ENCODE measurements around the gene PEF1.
"Not testable (repeated sequence)": the region's sequence is repeated elsewhere in the genome, so short reads cannot be mapped to it uniquely, and the experiment has no call there.

The PEF1 gene

GRCh38 chr1:31609514-31610118 lies 35.1 kb downstream of the PEF1 start:
- DNase-seq (ENCODE audit: low read depth in 2 of 2) = no peak

DNA sequence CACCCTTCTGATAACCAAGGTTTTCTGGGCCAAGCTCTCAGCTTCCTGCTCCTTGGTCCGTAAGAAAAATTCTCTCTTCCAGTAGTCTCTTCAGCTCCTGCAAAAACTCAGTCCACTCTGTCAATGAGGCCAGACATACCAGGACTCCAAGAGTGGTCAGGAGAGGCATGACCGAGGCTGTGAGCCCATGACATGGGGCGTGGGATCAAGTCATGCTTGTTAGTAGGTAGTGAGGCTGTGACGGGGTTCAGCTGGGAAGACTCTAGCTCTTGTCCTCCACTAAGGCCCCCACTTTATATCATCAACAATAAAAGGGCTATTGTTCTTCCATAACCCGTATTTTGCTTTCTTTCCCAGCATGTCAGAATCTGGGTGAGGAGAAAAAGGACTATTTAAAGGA lies 37.3 kb downstream of the PEF1 start:
- no peak for DNase-seq (ENCODE audit: low read depth in 2 of 2)

GRCh38 chr1:31605908-31606427 lies 38.7 kb downstream of the PEF1 start:
- DNase-seq (ENCODE audit: low read depth in 2 of 2) = no peak

- no peak for DNase-seq (ENCODE audit: low read depth in 2 of 2)
Measured at GRCh38 chr1:31602081-31602480, 42.6 kb downstream of the PEF1 start.

DNA sequence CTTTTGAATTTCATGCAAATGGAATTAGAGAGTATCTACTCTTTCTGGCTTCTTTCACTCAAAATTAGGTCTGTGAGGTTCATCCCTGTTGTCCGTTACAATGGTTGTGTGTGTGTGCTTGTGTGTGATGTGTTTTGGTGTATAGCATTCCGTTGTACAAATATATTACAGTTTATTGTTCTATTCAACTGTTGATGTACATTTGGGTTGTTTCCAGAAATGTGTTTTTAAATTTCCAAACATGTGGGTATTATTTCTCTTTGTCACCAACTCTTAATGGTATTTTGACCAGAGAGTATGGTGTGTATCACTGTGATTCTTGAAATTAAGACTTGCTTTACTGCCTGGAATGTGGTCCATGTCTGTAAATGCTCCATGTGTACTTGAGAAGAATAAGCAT lies 44.0 kb downstream of the PEF1 start:
- no peak for DNase-seq (ENCODE audit: low read depth in 2 of 2)

DNA sequence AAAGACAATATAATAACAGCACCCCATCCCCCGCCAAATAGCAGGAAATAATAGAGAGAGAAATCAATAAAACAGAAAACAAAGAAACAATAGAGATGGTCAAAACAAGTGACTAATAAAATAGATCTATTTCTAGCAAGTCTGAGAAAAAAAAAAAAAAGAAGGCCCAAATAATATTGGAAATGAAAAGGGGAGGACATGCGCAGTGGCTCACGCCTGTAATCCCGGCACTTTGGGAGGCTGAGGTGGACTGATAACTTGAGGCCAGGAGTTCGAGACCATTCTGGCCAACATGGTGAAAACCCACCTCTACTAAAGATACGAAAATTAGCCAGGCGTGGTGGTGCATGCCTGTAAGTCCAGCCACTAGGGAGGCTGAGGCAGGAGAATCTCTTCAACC lies 45.7 kb downstream of the PEF1 start:
- no peak for DNase-seq (ENCODE audit: low read depth in 2 of 2)

- no peak for DNase-seq (ENCODE audit: low read depth in 2 of 2)
Measured at GRCh38 chr1:31596737-31597097, 48.0 kb downstream of the PEF1 start.

- no peak for DNase-seq (ENCODE audit: low read depth in 2 of 2)
Measured at GRCh38 chr1:31595836-31596736, 48.6 kb downstream of the PEF1 start.

GRCh38 chr1:31593770-31594632 lies 50.7 kb downstream of the PEF1 start:
- peak in 1 of 2 donors; percentile 24 for DNase-seq (ENCODE audit: low read depth in 2 of 2)

- DNase-seq (ENCODE audit: low read depth in 2 of 2) = no peak
Measured at GRCh38 chr1:31593136-31593665, 51.5 kb downstream of the PEF1 start.

DNA sequence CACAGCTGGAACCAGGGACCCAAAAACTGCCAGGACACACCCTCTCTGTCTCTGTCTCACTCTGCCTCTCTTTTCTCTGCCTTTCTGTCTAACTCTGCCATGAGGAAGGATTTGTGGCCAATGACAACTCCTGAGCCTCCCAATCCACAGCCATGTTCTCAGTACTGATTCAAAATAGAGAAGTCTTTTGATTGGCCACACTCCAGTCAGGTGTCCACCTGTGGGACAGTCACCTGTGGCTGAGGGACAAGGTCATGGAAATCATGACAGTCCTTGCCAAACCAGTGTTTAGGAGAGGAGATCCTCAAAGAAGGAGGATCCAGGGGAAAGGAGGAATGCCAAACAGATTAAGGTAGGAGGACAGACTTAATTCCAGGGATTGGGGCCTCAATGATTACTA lies 52.5 kb downstream of the PEF1 start:
- no peak for DNase-seq (ENCODE audit: low read depth in 2 of 2)

DNA sequence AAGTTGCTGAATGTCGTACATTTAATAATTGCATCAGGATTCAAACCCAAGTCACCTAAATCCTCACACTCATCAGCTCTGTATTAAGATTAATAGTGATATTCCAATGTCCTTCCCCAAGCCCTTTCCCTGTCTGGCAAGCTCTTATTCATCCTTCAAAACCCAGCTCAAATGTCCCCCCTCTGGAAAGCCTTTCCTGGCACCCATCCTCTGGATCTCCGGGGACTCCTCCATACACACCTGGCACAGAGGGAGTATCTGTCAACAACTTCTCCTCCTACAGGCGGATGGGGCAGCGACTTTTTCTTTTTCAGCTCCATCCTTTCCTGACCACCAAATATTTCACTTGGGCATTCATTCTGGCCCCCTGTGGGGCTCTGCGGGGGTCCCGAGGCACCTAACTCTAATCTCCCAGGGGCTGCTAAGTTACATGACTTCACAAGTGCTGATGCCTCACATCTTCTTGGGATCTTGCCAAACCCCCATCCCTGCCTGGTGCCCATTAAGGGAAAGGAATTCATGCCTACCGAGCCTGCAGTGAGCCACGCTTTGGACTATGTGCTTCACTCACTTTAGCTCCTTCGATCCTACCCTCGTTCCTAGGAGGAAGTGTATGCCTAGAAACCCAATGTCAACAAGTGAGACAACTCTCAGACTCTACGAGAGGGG lies 53.1 kb downstream of the PEF1 start:
- no peak for DNase-seq (ENCODE audit: low read depth in 2 of 2)

DNA sequence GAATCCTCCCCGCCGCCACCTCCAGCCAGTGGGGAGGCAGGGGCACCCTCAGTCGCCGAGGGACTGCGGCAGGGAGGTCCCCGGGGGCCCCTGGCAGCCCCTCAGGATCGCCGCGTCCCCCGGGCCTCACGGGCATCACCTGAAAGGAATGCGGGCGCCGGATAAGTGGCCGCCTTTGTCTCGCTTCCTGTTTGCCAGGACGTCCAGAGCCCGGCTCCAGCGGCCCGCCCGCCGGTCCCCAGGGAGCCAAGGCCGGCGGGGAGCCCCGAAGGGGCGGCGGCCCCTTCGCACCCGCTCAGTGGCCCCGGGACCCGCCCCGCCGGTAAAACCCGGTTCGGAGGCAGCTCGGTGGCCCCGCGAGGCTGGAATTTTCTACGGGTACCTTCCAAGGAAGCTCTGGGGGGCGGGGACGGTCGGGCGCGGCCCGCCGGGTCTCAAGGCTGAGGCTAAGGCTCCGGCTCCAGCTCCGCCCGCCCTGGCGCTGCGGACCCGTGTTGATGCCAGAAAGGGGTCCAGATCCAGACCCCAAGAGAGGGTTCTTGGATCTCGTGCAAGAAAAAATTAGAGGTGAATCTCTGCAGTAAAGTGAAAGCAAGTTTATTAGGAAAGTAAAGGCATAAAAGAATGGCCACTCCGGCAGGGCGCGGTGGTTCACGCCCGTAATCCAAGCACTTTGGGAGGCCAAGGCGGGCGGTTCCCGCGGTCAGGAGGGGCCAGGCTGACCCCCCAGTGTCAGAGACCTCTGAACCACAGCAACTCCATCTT lies 55.7 kb downstream of the PEF1 start:
- no peak for DNase-seq (ENCODE audit: low read depth in 2 of 2)

- DNase-seq (ENCODE audit: low read depth in 2 of 2) = peak in 1 of 2 donors; percentile 4
Measured at GRCh38 chr1:31587720-31588423, 56.8 kb downstream of the PEF1 start.

- DNase-seq (ENCODE audit: low read depth in 2 of 2) = not testable (repeated sequence)
Measured at GRCh38 chr1:31587328-31587699, 57.4 kb downstream of the PEF1 start.

GRCh38 chr1:31586376-31587327 lies 58.0 kb downstream of the PEF1 start:
- no peak for DNase-seq (ENCODE audit: low read depth in 2 of 2)

- DNase-seq (ENCODE audit: low read depth in 2 of 2) = no peak
Measured at GRCh38 chr1:31585736-31586365, 58.8 kb downstream of the PEF1 start.

All from activated CD8-positive, alpha-beta memory T cell treated with anti-CD3 and anti-CD28 coated beads for 4 hours (primary cell).